ENCODE data around the gene GPATCH4.
"Not testable (repeated sequence)": the region's sequence is repeated elsewhere in the genome, so short reads cannot be mapped to it uniquely, and the experiment has no call there.

GPATCH4 gene

DNA sequence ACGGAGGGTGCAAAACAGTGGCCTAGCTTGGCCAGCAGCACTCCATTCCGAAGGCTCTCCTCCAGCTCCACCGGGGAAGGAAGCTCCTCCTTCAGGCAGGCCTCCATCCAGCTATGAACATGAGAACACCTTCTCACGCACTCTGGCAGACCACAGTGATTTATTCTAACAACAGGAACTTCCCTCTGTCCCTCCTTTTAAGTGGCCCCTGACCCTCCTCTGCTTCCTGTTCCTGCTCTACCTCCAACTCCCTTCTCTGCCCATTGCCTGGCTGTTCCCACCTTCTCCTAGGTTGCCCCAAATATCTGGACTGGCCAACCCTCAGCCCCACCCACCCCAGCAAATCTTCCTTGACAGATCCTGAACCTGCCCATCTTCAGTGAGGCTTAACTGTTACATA, 34.8 kb downstream of the GPATCH4 start:
- H3K4me3 ChIP-seq (ENCODE audit: low read depth, low read length), result no peak overlapping the region
- no peaks in the 10 kb centered on the region for H3K9me3 ChIP-seq (ENCODE audit: control insufficient read depth, insufficient read depth, low read length)
- H3K9ac ChIP-seq (ENCODE audit: low read depth, low read length), result no peak overlapping the region
- H3K27me3 ChIP-seq (ENCODE audit: control insufficient read depth, insufficient read depth, low read length), result no peaks in the 10 kb centered on the region
- no peaks in the 10 kb centered on the region for H3K4me1 ChIP-seq (ENCODE audit: control insufficient read depth, insufficient read depth, low read length)
- peaks cover 27% of the 10 kb centered on the region for H3K36me3 ChIP-seq (ENCODE audit: control insufficient read depth, insufficient read depth, low read length)

DNA sequence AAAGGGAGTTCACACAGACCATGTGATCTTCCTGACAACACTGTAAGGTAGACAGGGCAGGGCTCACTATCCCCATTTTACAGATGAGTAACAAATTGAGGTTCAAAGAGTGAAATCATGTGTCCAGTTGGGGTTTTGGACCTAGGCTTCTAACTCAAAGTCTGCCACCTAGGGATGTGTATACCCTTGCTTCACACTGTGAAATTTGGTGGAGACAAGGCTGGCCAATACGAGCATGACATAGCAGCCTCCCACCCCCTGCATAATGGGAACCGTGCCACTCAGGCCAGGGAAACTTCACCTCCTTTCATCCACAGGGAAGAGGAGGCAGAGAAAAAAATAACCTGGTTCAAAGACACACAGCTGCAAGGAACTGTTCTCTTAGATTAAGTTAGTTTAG, 35.8 kb downstream of the GPATCH4 start:
- Histone ChIP-seq H3K4me1 (ENCODE audit: control insufficient read depth, insufficient read depth, low read length) (no peaks in the 10 kb centered on the region), H3K4me3 (ENCODE audit: low read depth, low read length) (no peak overlapping the region), H3K9ac (ENCODE audit: low read depth, low read length) (no peak overlapping the region), H3K9me3 (ENCODE audit: control insufficient read depth, insufficient read depth, low read length) (no peaks in the 10 kb centered on the region), H3K27me3 (ENCODE audit: control insufficient read depth, insufficient read depth, low read length) (no peaks in the 10 kb centered on the region), H3K36me3 (ENCODE audit: control insufficient read depth, insufficient read depth, low read length) (peaks cover 32% of the 10 kb centered on the region)

DNA sequence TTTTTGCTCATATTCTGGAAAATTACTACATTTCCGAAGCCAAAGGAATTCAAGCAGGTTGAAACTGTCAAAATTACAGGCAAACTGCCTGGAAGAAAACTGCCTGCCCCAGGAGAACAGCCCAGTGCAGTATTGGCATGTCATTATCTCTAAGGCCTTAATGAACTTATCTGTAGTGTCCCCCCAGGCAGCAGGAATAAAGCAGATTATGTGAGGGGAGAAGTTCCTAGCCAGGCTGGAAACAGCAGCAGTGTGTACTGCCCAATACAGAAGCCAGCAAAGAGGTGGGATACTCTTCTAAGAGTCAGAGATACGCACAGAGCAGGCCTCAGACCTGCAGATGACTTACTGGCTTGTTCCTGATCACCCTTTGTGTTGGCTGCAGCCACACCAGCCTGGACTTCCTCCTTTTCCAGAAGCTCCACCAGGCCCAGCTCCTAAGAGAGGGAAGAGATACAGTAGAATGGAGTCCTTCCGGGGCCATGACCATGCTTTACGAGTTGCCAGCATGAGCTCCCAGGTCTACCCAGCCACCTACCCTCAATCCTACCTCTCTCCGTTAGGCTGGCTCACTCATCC, 40.6 kb downstream of the GPATCH4 start:
- H3K4me3 ChIP-seq (ENCODE audit: low read depth, low read length), result no peak overlapping the region
- no peaks in the 10 kb centered on the region for H3K9me3 ChIP-seq (ENCODE audit: control insufficient read depth, insufficient read depth, low read length)
- H3K27me3 ChIP-seq (ENCODE audit: control insufficient read depth, insufficient read depth, low read length), result no peaks in the 10 kb centered on the region
- H3K9ac ChIP-seq (ENCODE audit: low read depth, low read length), result no peak overlapping the region
- H3K4me1 ChIP-seq (ENCODE audit: control insufficient read depth, insufficient read depth, low read length), result no peaks in the 10 kb centered on the region
- H3K36me3 ChIP-seq (ENCODE audit: control insufficient read depth, insufficient read depth, low read length), result peaks cover 40% of the 10 kb centered on the region

DNA sequence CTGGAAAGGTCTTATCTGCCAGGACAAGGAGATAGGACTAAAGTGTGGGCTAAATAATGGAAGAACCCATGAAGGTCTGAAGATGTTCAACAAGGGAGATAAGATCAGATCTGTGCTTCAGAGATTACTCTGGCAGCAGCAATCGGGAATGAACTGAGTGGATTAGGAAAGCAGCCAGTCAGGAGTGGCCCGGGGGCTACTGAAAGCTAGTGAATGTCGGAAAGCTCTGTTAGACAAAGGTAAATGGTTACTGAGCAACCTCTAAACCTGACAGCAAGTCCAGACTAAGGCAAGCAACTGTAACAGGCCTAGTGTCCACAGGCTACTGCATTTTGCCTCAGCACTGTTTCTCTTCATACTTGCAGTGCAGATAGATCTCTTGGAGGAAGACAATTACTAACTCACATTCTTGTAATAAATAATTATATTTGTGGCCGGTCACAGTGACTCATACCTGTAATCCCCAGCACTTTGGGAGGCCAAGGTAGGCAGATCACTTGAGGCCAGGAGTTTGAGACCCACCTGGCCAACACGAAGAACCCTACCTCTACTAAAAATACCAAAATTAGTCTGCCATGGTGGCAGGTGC, 41.4 kb downstream of the GPATCH4 start:
- Histone ChIP-seq H3K36me3 (ENCODE audit: control insufficient read depth, insufficient read depth, low read length) (peaks cover 42% of the 10 kb centered on the region), H3K4me1 (ENCODE audit: control insufficient read depth, insufficient read depth, low read length) (no peaks in the 10 kb centered on the region), H3K9ac (ENCODE audit: low read depth, low read length) (no peak overlapping the region), H3K4me3 (ENCODE audit: low read depth, low read length) (no peak overlapping the region), H3K27me3 (ENCODE audit: control insufficient read depth, insufficient read depth, low read length) (no peaks in the 10 kb centered on the region), H3K9me3 (ENCODE audit: control insufficient read depth, insufficient read depth, low read length) (no peaks in the 10 kb centered on the region)

DNA sequence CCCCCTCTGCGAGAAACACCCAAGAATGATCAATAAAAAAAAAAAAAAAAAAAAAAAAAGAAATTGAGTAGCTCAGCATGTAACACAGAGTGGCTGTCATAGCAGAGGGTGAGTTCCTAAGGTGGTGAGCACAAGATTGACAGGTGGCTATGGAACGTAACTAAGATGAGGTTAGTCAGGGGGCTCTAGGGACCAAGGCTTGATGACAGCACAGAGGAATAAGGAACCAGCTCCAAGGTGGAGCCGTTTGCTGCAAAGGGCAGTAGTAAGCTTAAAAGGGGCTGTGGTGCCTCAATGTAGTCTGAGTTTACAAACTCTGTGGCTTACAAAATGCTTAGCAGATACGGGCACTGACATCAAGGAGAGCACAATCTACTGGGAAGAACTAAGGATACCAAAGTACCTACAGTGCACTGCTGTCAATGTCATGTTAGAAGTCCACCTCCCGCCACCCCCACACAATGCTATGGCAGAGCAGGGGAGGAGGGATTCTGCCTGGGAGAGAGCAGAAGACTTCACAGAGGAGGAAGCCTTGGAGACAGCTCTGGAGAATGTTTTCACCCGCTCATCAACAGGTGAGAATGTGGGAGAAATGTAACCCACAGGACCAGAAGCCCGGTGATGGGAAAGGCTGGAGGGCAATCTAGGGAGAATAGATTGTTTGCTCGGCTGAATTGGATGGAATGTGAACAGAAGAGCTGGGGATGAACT, 42.0 kb downstream of the GPATCH4 start:
- Histone ChIP-seq H3K4me3 (ENCODE audit: low read depth, low read length) (no peak overlapping the region), H3K4me1 (ENCODE audit: control insufficient read depth, insufficient read depth, low read length) (no peaks in the 10 kb centered on the region), H3K27me3 (ENCODE audit: control insufficient read depth, insufficient read depth, low read length) (no peaks in the 10 kb centered on the region), H3K36me3 (ENCODE audit: control insufficient read depth, insufficient read depth, low read length) (peaks cover 40% of the 10 kb centered on the region), H3K9me3 (ENCODE audit: control insufficient read depth, insufficient read depth, low read length) (no peaks in the 10 kb centered on the region), H3K9ac (ENCODE audit: low read depth, low read length) (no peak overlapping the region)

DNA sequence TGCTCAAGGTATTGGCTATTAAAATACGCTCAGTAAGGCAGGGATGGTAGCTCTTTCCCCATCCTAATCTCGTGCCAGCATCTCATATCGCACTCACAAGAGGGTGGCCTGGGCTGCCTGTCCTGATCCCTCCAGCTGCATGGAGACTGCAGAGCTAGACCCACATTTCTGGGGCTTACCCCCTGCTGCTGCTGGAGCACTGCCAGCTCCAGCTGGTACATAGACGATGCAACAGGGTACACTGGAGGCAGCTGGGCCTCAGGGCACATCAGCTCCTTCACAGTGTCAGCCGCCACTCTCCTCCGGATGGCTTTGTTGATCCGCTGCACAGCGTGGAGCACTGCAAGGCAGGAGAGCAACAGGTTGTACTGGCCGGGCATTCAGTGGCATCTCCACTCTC, 44.9 kb downstream of the GPATCH4 start:
- H3K9me3 ChIP-seq (ENCODE audit: control insufficient read depth, insufficient read depth, low read length), result no peaks in the 10 kb centered on the region
- H3K36me3 ChIP-seq (ENCODE audit: control insufficient read depth, insufficient read depth, low read length), result peaks cover 29% of the 10 kb centered on the region
- H3K4me3 ChIP-seq (ENCODE audit: low read depth, low read length), result no peak overlapping the region
- no peak overlapping the region for H3K9ac ChIP-seq (ENCODE audit: low read depth, low read length)
- no peaks in the 10 kb centered on the region for H3K27me3 ChIP-seq (ENCODE audit: control insufficient read depth, insufficient read depth, low read length)
- no peaks in the 10 kb centered on the region for H3K4me1 ChIP-seq (ENCODE audit: control insufficient read depth, insufficient read depth, low read length)

DNA sequence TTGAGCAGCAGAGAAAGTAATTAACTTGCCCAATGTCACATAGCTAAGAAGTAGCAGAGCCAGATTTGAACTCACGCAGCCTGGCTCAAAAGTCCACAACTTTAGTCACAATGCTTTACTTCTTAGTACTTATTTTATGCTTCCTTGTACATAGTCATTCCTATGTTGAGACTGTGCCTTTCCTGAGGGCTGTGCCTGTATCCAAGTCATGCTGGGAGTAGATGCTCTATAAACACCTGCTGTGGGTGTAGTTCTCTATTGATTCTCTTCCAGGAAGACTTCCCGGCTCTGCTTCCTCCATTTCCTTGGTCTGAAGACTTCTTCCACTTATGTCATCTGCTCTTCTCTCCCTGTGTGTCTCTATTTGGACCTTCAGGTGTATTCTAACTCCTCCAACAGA, 45.6 kb downstream of the GPATCH4 start:
- Histone ChIP-seq H3K9ac (ENCODE audit: low read depth, low read length) (no peak overlapping the region), H3K4me3 (ENCODE audit: low read depth, low read length) (no peak overlapping the region), H3K9me3 (ENCODE audit: control insufficient read depth, insufficient read depth, low read length) (no peaks in the 10 kb centered on the region), H3K4me1 (ENCODE audit: control insufficient read depth, insufficient read depth, low read length) (no peaks in the 10 kb centered on the region), H3K36me3 (ENCODE audit: control insufficient read depth, insufficient read depth, low read length) (peaks cover 26% of the 10 kb centered on the region), H3K27me3 (ENCODE audit: control insufficient read depth, insufficient read depth, low read length) (no peaks in the 10 kb centered on the region)

DNA sequence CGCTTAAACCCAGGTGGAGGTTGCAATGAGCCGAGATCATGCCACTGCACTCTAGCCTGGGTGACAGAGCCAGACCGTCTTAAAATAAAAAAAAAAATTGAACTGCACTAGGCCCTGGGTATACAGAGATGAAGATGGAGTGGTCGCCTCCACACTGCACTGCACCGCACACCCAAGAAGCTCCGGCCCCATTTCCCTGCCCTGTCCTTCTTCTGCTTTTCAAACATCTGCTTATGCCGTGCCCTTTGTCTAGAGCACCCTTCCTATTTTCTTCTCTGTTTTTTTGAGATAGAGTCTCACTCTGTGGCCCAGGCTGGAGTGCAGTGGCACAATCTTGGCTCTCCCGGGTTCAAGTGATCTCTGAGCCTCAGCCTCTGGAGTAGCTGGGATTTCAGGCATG, 46.3 kb downstream of the GPATCH4 start:
- peaks cover 21% of the 10 kb centered on the region for H3K36me3 ChIP-seq (ENCODE audit: control insufficient read depth, insufficient read depth, low read length)
- no peaks in the 10 kb centered on the region for H3K27me3 ChIP-seq (ENCODE audit: control insufficient read depth, insufficient read depth, low read length)
- no peaks in the 10 kb centered on the region for H3K4me1 ChIP-seq (ENCODE audit: control insufficient read depth, insufficient read depth, low read length)
- H3K4me3 ChIP-seq (ENCODE audit: low read depth, low read length), result no peak overlapping the region
- H3K9me3 ChIP-seq (ENCODE audit: control insufficient read depth, insufficient read depth, low read length), result no peaks in the 10 kb centered on the region
- H3K9ac ChIP-seq (ENCODE audit: low read depth, low read length), result no peak overlapping the region

DNA sequence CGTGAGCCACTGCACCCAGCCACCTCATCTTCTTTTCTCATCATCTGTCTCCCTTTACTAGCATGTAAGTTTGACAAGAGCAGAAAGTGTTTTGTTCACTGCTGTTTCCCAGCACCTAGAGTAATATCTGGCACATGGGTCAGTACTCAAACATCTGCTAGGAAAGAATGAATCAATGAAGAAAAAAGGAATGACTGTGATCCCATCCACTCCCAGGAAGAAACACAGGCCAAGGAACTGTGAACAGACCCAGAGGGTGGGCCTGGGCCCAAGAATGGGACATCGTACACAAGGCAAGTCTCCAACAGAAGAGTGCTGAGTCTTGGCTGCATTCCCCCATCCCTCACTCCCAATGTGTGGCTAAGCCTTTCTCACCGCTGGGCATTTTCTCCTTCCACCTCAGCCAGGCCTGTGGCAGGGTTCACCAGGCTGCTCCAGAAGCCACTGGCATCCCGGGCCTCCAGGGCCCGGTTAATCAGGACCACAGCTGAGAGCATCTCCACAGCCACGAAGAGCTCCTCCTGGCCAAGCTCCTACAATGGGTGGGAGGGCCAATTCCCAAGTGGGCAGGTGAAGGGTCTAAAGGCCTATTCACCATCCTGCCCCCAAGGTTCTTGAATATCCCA, 47.3 kb downstream of the GPATCH4 start:
- no peaks in the 10 kb centered on the region for H3K27me3 ChIP-seq (ENCODE audit: control insufficient read depth, insufficient read depth, low read length)
- no peaks in the 10 kb centered on the region for H3K4me1 ChIP-seq (ENCODE audit: control insufficient read depth, insufficient read depth, low read length)
- peaks cover 20% of the 10 kb centered on the region for H3K36me3 ChIP-seq (ENCODE audit: control insufficient read depth, insufficient read depth, low read length)
- H3K9me3 ChIP-seq (ENCODE audit: control insufficient read depth, insufficient read depth, low read length), result no peaks in the 10 kb centered on the region
- H3K4me3 ChIP-seq (ENCODE audit: low read depth, low read length), result no peak overlapping the region
- H3K9ac ChIP-seq (ENCODE audit: low read depth, low read length), result no peak overlapping the region

DNA sequence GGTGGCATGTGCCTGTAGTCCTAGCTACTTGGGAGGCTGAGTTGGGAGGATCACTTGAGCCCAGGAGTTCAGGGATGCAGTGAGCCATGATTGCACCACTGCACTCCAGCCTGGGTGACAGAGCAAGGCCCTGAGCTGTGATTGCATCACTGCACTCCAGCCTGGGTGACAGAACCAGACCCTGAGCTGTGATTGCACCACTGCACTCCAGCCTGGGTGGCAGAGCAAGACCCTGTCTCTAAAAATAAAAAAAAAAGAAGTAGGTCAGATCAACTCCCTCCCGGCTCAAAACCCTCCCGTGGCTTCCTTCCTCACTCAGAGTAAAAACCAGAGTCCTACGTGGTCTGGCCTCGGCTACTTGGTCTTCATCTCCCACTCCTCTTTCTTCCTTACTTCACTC, 48.3 kb downstream of the GPATCH4 start:
- H3K9ac ChIP-seq (ENCODE audit: low read depth, low read length), result not testable (repeated sequence)
- H3K36me3 ChIP-seq (ENCODE audit: control insufficient read depth, insufficient read depth, low read length), result peaks cover 25% of the 10 kb centered on the region

DNA sequence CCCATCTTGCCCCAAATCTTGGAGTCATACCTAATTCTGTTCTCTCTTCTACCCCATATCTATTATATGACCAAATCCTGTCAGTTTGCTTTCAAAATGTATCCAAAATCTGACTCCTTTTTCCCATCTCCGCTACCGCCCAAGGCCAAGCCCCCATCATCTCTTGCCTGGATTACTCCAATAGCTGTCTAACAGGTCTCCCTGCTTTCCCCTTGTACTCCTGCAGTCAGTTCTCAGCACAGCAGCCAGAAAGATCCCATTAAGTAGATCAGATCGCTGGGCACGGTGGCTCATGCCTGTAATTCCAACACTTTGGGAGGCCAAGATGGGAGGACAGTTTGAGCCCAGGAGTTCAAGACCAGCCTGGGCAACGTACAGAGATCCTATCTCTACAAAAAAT, 48.8 kb downstream of the GPATCH4 start:
- H3K4me3 ChIP-seq (ENCODE audit: low read depth, low read length), result no peak overlapping the region
- H3K36me3 ChIP-seq (ENCODE audit: control insufficient read depth, insufficient read depth, low read length), result peaks cover 27% of the 10 kb centered on the region
- H3K9ac ChIP-seq (ENCODE audit: low read depth, low read length), result no peak overlapping the region
- no peaks in the 10 kb centered on the region for H3K9me3 ChIP-seq (ENCODE audit: control insufficient read depth, insufficient read depth, low read length)
- H3K27me3 ChIP-seq (ENCODE audit: control insufficient read depth, insufficient read depth, low read length), result no peaks in the 10 kb centered on the region
- H3K4me1 ChIP-seq (ENCODE audit: control insufficient read depth, insufficient read depth, low read length), result no peaks in the 10 kb centered on the region

More for the DNA sequence above, 48.3 kb downstream of the GPATCH4 start:
- not testable (repeated sequence) for H3K4me1 ChIP-seq (ENCODE audit: control insufficient read depth, insufficient read depth, low read length); H3K9me3 ChIP-seq (ENCODE audit: control insufficient read depth, insufficient read depth, low read length); H3K4me3 ChIP-seq (ENCODE audit: low read depth, low read length); H3K27me3 ChIP-seq (ENCODE audit: control insufficient read depth, insufficient read depth, low read length)

DNA sequence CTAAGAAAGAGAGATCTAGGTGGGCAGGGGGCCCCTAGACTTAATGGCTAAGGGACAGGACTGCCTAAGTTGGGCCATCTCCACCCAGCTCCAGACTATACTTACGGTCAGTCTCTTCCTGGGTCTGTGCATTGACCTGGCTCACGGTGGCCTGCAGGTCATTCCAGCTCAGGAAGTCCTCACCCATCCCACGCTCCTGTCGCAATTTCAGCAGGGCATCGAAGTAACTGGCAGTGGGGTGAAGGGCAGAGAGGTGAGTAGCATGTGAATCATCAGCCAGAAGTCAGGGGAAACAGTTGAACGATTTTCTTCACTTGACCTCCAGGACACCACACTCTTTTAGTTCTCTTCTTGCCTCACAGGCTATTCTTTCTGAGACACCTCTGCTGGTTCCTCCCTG, 49.4 kb downstream of the GPATCH4 start:
- no peaks in the 10 kb centered on the region for H3K27me3 ChIP-seq (ENCODE audit: control insufficient read depth, insufficient read depth, low read length)
- no peak overlapping the region for H3K9ac ChIP-seq (ENCODE audit: low read depth, low read length)
- H3K36me3 ChIP-seq (ENCODE audit: control insufficient read depth, insufficient read depth, low read length), result peaks cover 34% of the 10 kb centered on the region

More for the DNA sequence above, 49.4 kb downstream of the GPATCH4 start:
- Histone ChIP-seq H3K4me1 (ENCODE audit: control insufficient read depth, insufficient read depth, low read length) (no peaks in the 10 kb centered on the region), H3K4me3 (ENCODE audit: low read depth, low read length) (no peak overlapping the region), H3K9me3 (ENCODE audit: control insufficient read depth, insufficient read depth, low read length) (no peaks in the 10 kb centered on the region)

Measured in iPS-15b (cell line).